SK-N-MC (cell line): Measurements from ENCODE around the gene AAGAB.

Source experiments
- EZH2 ChIP-seq: fragments of 200-600 bp; sonication (generic); IDR thresholded peaks from one replicate; pipeline ENCODE4 v1.6.1; 2017; ENCODE audit warnings: antibody characterized with exemption
- FOXP2 ChIP-seq: optimal IDR thresholded peaks from 2 replicates; pipeline ENCODE3; 2011; ENCODE audit warnings: mild to moderate bottlenecking, moderate library complexity; ENCODE audit not compliant: insufficient read depth; ENCODE audit errors: extremely low read length, control extremely low read depth
- POLR2AphosphoS5 ChIP-seq: IDR thresholded peaks from 2 replicates; pipeline ENCODE4 v1.6.1; 2012; ENCODE audit warnings: mild to moderate bottlenecking, low read depth, low read length, borderline replicate concordance

DNA sequence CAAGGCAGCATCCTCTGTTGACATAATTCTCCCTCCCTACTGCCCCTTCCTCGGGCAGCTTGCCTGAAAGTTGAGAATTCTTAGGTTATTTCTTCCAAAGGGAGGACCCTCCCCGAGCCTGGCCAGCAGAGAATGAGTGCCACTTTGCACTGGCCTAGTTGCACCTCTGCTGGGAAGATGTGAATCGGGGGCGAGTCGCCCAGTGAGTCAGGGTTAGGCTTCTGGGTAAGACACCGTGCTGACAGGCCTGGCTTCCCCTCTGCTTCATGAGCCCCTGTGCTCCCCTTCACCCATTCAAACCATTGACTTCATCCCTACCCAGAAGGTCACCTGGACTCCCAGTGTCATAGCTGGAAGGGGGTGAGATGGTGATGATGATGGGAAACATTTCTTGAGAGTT, 82.3 kb downstream of the AAGAB start:
- TF ChIP-seq EZH2 (no peak), POLR2AphosphoS5 (no peak), FOXP2 (no peak)
